Measurements from ENCODE around the gene FAM174C. TPM values are rescaled to one million over a fixed set of nuclear protein-coding genes. Genes with fewer than 3 reads are reported as not detected.
A peak's percentile ranks its signal among the peaks of the same experiment; 100 is the strongest.

The FAM174C gene
- total and polyA plus RNA-seq, 12 donors: 8.2 to 70.2 (median 13.4) TPM

GRCh38 chr19:1257475-1258162, 17.7 kb upstream of the FAM174C start:
- Histone ChIP-seq H3K36me3 (peaks cover 15 to 61% (median 48%) of the 10 kb centered on the region in 9 donors), H3K4me1 (peaks cover 56 to 97% (median 95%) of the 10 kb centered on the region in 9 donors), H3K27ac (peak overlapping the region; percentile 85 to 100 (median 98)), H3K27me3 (no peaks in the 10 kb centered on the region), H3K9me3 (no peaks in the 10 kb centered on the region), H3K4me3 (peak overlapping the region in 3 of 10 donors; percentile 7 to 76 (median 11))
- WGBS, 2 donors: 60 to 67% methylated on average over 23 of the region's 23 CpGs
- DNase-seq (no peak), ATAC-seq (no peak)
- intact Hi-C loops (cut with DNase I): no loop called here
- TF ChIP-seq CTCF (IDR thresholded peaks at IDR 0.05): no peak

- peaks cover 15 to 61% (median 48%) of the 10 kb centered on the region in 9 donors for H3K36me3 ChIP-seq
- intact Hi-C loops (cut with DNase I): no loop called here
- no peaks in the 10 kb centered on the region for H3K27me3 ChIP-seq
- H3K9me3 ChIP-seq: no peaks in the 10 kb centered on the region
- DNase-seq (no peak), ATAC-seq (no peak)
- TF ChIP-seq CTCF (IDR thresholded peaks at IDR 0.05): no peak
- 69 to 70% methylated on average over 8 of the region's 8 CpGs for WGBS, 2 donors
- peaks cover 57 to 97% (median 93%) of the 10 kb centered on the region in 9 donors for H3K4me1 ChIP-seq
- peak overlapping the region in 5 of 10 donors; percentile 7 to 76 (median 11) for H3K4me3 ChIP-seq
- peak overlapping the region; percentile 85 to 100 (median 98) for H3K27ac ChIP-seq
These were observed 17.2 kb upstream of the FAM174C start for GRCh38 chr19:1258163-1258492.

GRCh38 chr19:1258707-1259205, 16.6 kb upstream of the FAM174C start:
- H3K27ac ChIP-seq: peak overlapping the region; percentile 85 to 100 (median 98)
- intact Hi-C loops (cut with DNase I): no loop called here
- DNase-seq: no peak
- ATAC-seq: no peak
- no peak for TF ChIP-seq CTCF (IDR thresholded peaks at IDR 0.05)
- peaks cover 15 to 56% (median 46%) of the 10 kb centered on the region in 9 donors for H3K36me3 ChIP-seq
- peak overlapping the region in 8 of 10 donors; percentile 2 to 96 (median 34) for H3K4me3 ChIP-seq
- 29 to 45% methylated on average over 15 of the region's 15 CpGs for WGBS, 2 donors
- no peaks in the 10 kb centered on the region for H3K9me3 ChIP-seq
- H3K27me3 ChIP-seq: no peaks in the 10 kb centered on the region
- H3K4me1 ChIP-seq: peaks cover 52 to 94% (median 87%) of the 10 kb centered on the region in 9 donors

- H3K27me3 ChIP-seq: no peaks in the 10 kb centered on the region
- no peaks in the 10 kb centered on the region for H3K9me3 ChIP-seq
- peak; percentile 85 to 88 for DNase-seq
- peaks cover 46 to 88% (median 81%) of the 10 kb centered on the region in 9 donors for H3K4me1 ChIP-seq
- peak in 1 of 9 donors; percentile 6 for TF ChIP-seq CTCF (IDR thresholded peaks at IDR 0.05)
- H3K4me3 ChIP-seq: peak overlapping the region in 8 of 10 donors; percentile 2 to 96 (median 34)
- intact Hi-C loops (cut with DNase I): no loop called here
- 22 to 36% methylated on average over 17 of the region's 17 CpGs for WGBS, 2 donors
- H3K27ac ChIP-seq: peak overlapping the region; percentile 85 to 100 (median 98)
- peak; percentile 14 to 65 (median 46) for ATAC-seq
- H3K36me3 ChIP-seq: peaks cover 15 to 50% (median 40%) of the 10 kb centered on the region in 9 donors
These were observed 16.0 kb upstream of the FAM174C start for GRCh38 chr19:1259206-1259875.
